Activated naive CD4-positive, alpha-beta T cell treated with anti-CD3 and anti-CD28 coated beads, Interleukin-2, amount 50 U/mL, for 72 hours (primary cell): Measurements from ENCODE around the gene TMEM50A. TPM values are rescaled to one million over a fixed set of nuclear protein-coding genes. Genes with fewer than 3 reads are reported as not detected.
A peak's percentile ranks its signal among the peaks of the same experiment; 100 is the strongest.
"Not testable (repeated sequence)": the region's sequence is repeated elsewhere in the genome, so short reads cannot be mapped to it uniquely, and the experiment has no call there.

ENCODE experiments used
- ATAC-seq, 2 donors: fragments of 150-1000 bp; cut with Tn5 transposase; 2 replicates each; pipeline ENCODE4 v1.10.0; 2021; ENCODE audit warnings: mild to moderate bottlenecking in 2 of 2, moderate library complexity in 2 of 2
- DNase-seq, 2 donors: peaks; one replicate each; pipeline ENCODE4 v3.0.0; 2021 to 2022; ENCODE audit warnings: low spot score in 2 of 2
- H3K27ac Mint-ChIP-seq, 2 donors: one replicate each; pipeline ENCODE4 v1.8.0; 2022; ENCODE audit warnings: mild to moderate bottlenecking in 2 of 2, mixed read lengths in 2 of 2
- H3K36me3 Mint-ChIP-seq, 2 donors: one replicate each; pipeline ENCODE4 v1.8.0; 2022; ENCODE audit warnings: mixed read lengths in 2 of 2
- H3K9me3 Mint-ChIP-seq, 2 donors: one replicate each; pipeline ENCODE4 v1.8.0; 2022; ENCODE audit warnings: mixed read lengths in 2 of 2
- total RNA-seq, 2 donors: library from RNA; stranded (reverse); gene quantifications; one replicate each; pipeline ENCODE4 v1.2.3, GENCODE V29; 2022

Gene TMEM50A
- total RNA-seq, result 10 to 100 TPM; 92.0 to 95.5 TPM

GRCh38 chr1:25338188-25338981 is at the start of gene TMEM50A:
TSS of gene TMEM50A (plus strand) at chr1:25338334. CDS start at chr1:25340487, 2,153 bp downstream.
- Mint-ChIP-seq H3K27ac (peak within 1 kb of the TSS; percentile 89 to 96), H3K9me3 (no peaks in the 10 kb centered on the region), H3K36me3 (peaks cover 6 to 14% of the 10 kb centered on the region in 2 donors)
- DNase-seq (peak; percentile 93 to 95), ATAC-seq (peak; percentile 76 to 84)

DNA sequence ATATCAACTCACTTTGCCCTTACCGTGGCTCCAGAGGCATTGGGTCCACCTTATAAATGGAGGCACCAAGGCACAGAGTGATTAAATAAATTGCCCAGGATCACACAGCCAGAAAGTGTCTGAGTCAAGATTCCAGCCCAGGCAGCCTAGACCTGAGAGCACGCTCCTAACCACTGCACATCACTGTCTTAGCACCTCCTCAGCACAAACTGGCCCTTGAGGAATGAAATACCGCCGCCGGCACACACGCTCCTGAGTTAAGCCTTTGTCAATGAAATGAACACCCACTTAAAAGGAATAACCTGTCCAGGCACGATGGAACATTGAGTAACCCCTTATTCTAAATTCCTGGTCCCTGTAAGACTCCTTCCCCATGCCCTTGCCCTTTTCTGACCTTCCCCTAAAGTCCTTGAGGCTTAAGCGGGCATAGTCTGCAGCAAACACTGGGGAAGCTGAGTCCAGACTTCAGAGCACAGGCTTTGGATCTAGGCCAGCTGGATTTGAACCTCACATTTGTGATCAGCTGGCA is 49.5 kb upstream of the TMEM50A start:
- not testable (repeated sequence) for ATAC-seq, H3K9me3 Mint-ChIP-seq, H3K36me3 Mint-ChIP-seq, H3K27ac Mint-ChIP-seq, DNase-seq

DNA sequence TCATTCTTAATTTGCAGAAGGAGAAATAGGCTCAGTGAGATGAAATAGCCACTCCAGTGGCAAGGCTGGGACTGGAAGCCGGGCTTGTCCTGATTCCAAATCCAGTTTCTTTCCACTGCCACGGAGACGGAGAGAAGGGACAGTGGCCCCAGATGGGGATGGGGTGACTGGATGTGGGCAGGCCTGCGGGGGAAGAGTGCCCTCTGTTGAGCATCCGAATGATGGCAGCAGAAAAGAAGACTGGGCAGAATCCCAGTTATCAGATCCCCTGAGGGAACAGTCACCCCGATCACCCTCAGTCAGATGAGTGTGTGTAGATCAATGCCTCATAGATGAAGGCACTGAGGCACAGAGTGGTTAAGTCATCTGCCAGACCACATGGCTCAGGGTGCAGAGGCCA is 48.1 kb upstream of the TMEM50A start:
- DNase-seq, H3K9me3 Mint-ChIP-seq, H3K27ac Mint-ChIP-seq, H3K36me3 Mint-ChIP-seq: not testable (repeated sequence)
- peak; percentile 71 to 89 for ATAC-seq

DNA sequence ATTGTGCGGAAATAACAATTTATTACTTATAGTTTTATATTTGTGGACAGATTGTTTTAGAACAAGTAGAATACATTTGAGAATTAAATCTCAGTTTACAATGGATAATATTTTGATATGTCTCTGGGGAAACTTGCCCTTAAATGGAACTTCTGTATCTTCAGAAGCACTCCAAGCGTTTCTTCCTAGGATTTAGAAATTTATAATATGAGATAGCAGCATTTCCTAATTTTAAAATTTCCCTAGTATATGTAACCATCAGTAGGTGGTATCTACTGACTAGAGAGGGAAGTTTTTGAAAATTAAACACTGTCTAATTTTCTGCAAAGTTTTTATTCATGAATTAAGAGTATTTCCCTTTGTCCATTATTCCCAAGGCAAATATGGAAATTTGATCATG is 44.7 kb upstream of the TMEM50A start:
- H3K36me3 Mint-ChIP-seq, DNase-seq, H3K27ac Mint-ChIP-seq, ATAC-seq, H3K9me3 Mint-ChIP-seq: not testable (repeated sequence)

- not testable (repeated sequence) for ATAC-seq, H3K27ac Mint-ChIP-seq, H3K9me3 Mint-ChIP-seq, DNase-seq, H3K36me3 Mint-ChIP-seq
Observed at GRCh38 chr1:25294889-25295826, 43.0 kb upstream of the TMEM50A start.

GRCh38 chr1:25296501-25296900 is 41.6 kb upstream of the TMEM50A start:
- not testable (repeated sequence) for H3K27ac Mint-ChIP-seq, H3K9me3 Mint-ChIP-seq, DNase-seq, H3K36me3 Mint-ChIP-seq
- ATAC-seq, result peak in 1 of 2 donors; percentile 34

DNA sequence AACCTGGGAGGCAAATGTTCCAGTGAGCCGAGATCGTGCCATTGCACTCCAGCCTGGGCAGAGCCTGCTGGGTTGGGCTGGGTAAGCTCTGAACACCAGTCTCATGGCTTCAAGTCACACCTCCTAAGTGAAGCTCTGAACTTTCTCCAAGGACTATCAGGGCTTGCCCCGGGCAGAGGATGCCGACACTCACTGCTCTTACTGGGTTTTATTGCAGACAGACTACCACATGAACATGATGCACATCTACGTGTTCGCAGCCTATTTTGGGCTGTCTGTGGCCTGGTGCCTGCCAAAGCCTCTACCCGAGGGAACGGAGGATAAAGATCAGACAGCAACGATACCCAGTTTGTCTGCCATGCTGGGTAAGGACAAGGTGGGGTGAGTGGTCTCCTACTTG is 37.4 kb upstream of the TMEM50A start:
- not testable (repeated sequence) for H3K27ac Mint-ChIP-seq, ATAC-seq, DNase-seq, H3K36me3 Mint-ChIP-seq, H3K9me3 Mint-ChIP-seq

DNA sequence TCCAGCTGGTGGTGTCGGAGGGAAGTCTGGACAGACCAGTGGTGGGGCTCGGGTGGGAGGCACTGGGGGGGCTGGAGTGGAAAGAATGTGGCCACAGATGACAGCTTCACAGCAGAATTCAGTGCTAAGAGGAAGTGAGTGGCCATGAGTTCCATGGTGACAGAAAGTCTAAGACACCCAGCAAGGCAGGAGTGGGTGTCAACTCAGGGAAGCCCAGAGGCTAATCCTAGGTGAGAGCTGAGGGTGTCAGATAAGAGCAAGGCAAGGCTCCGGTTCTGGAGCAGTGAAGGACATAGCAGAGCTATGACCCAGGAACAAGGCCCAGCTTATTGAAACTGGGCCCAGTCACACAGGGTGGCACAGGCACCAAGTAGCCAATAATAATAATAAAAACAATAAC is 35.8 kb upstream of the TMEM50A start:
- not testable (repeated sequence) for H3K36me3 Mint-ChIP-seq, DNase-seq, H3K9me3 Mint-ChIP-seq, ATAC-seq
- peak overlapping the region in 1 of 2 donors; percentile 60 for H3K27ac Mint-ChIP-seq

GRCh38 chr1:25304936-25305335 is 33.2 kb upstream of the TMEM50A start:
- not testable (repeated sequence) for H3K36me3 Mint-ChIP-seq, H3K27ac Mint-ChIP-seq, ATAC-seq, DNase-seq, H3K9me3 Mint-ChIP-seq

- H3K36me3 Mint-ChIP-seq, result peaks cover 13 to 24% of the 10 kb centered on the region in 2 donors
- H3K27ac Mint-ChIP-seq, DNase-seq, H3K9me3 Mint-ChIP-seq, ATAC-seq: not testable (repeated sequence)
Observed at GRCh38 chr1:25308168-25308567, 30.0 kb upstream of the TMEM50A start.

GRCh38 chr1:25309085-25309484 is 29.0 kb upstream of the TMEM50A start:
- peaks cover 13 to 31% of the 10 kb centered on the region in 2 donors for H3K36me3 Mint-ChIP-seq
- peak in 1 of 2 donors; percentile 47 for ATAC-seq
- H3K27ac Mint-ChIP-seq, DNase-seq, H3K9me3 Mint-ChIP-seq: not testable (repeated sequence)

DNA sequence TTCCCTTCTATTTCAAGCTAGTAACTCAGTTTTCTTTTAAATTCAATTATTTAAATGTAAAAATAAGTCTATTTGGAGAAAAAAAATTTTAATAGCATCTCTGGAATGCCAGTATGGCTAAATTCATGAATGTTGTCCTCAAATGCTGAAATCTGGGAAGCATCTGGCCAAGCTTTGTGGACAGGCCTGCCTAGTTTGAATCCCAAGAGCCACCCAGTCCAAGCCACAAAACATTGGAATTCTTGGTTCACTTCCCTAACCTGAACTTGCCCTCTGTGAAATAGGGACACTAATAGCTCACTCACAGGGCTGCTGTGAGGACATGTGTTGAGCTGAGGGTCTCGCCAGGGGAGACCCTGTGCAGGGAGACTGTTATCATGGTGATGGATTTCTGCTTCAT is 28.6 kb upstream of the TMEM50A start:
- not testable (repeated sequence) for H3K27ac Mint-ChIP-seq, ATAC-seq, H3K9me3 Mint-ChIP-seq, DNase-seq
- peaks cover 16 to 31% of the 10 kb centered on the region in 2 donors for H3K36me3 Mint-ChIP-seq

DNA sequence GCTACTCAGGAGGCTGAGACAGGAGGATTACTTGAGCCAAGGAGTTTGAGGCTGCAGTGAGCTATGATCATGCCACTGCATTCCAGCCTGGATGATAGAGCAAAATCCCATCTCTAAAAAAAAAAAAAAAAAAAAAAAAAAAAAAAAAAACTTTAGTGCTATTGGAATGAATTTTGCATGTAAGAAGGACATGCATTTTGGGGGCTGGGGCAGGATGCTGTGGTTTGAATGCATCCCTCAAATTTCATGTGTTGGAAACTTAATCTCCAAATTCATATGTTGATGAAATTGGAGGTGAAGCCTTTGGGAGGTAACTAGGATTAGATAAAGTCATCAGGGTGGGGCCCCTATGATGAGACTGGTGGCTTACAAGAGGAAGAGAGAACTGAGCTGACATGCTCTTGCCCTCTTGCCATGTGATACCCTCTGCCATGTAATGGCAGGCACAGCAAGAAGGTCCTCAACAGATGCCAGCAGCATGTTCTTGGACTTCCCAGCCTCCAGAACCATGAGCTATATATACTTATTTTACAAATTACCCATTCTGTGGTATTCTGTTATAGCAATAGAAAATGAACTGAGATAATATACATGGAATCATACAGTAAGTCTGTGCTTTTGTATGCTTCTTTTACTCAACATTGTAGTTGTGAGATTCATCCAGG is 25.2 kb upstream of the TMEM50A start:
- not testable (repeated sequence) for H3K9me3 Mint-ChIP-seq, H3K27ac Mint-ChIP-seq, DNase-seq, ATAC-seq
- peaks cover 18 to 37% of the 10 kb centered on the region in 2 donors for H3K36me3 Mint-ChIP-seq

GRCh38 chr1:25320314-25320938 is 17.7 kb upstream of the TMEM50A start:
- not testable (repeated sequence) for ATAC-seq

GRCh38 chr1:25322127-25322526 is 16.0 kb upstream of the TMEM50A start:
- not testable (repeated sequence) for H3K9me3 Mint-ChIP-seq, DNase-seq

More at GRCh38 chr1:25320314-25320938, 17.7 kb upstream of the TMEM50A start:
- DNase-seq, H3K9me3 Mint-ChIP-seq, H3K27ac Mint-ChIP-seq, H3K36me3 Mint-ChIP-seq: not testable (repeated sequence)

DNA sequence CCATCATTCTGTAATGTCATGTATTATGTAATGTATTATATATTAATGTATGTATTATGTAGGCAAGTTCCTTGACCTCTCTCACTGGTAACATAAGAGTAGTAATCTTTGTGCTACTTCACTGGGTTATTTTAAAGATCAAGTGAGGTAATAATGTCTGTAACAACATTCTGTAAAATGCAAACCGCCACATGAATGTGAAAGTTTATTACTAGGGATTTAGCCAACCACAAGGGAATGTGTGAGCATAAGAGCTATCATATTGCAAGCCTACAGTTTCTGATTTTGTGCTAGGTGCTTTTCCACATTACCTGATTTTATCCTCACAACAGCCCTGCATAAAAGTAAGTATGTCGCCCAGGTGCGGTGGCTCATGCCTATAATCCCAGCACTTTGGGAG is 13.7 kb upstream of the TMEM50A start:
- ATAC-seq, H3K9me3 Mint-ChIP-seq: not testable (repeated sequence)

More at GRCh38 chr1:25322127-25322526, 16.0 kb upstream of the TMEM50A start:
- not testable (repeated sequence) for H3K36me3 Mint-ChIP-seq, H3K27ac Mint-ChIP-seq, ATAC-seq

More for the DNA sequence above, 13.7 kb upstream of the TMEM50A start:
- DNase-seq, H3K36me3 Mint-ChIP-seq, H3K27ac Mint-ChIP-seq: not testable (repeated sequence)
